ENCODE results near the gene TDRD5.

DNA sequence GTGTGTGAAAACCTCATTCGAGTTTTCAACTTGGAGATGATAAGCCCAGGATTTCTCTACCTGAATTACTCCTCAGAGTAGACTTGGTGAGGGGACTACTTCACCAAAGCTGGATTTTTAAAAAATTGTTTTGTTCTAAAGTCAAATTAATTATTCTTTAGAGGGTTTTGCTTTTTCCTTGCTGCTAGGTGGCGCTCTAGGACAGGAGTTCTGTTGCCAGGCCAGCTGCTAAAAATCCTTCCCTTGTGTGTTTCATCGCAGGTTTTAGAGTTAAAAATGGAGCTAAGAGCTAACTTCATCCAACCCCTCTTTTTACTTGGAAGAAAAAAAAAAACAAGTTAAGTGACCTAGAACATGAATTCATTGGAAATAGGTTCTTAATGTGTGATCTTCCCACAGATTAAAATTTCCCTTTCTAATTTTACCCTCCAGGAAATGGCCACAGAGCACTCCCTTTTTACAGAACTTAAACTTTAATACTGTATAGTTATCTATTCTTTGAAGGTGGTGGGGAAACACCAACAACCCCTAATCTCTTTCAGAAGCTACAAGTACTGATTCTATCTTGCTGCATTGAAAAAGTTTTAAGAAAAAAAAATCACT is 114.8 kb downstream of the TDRD5 start:
- TF ChIP-seq, protein P1, sequence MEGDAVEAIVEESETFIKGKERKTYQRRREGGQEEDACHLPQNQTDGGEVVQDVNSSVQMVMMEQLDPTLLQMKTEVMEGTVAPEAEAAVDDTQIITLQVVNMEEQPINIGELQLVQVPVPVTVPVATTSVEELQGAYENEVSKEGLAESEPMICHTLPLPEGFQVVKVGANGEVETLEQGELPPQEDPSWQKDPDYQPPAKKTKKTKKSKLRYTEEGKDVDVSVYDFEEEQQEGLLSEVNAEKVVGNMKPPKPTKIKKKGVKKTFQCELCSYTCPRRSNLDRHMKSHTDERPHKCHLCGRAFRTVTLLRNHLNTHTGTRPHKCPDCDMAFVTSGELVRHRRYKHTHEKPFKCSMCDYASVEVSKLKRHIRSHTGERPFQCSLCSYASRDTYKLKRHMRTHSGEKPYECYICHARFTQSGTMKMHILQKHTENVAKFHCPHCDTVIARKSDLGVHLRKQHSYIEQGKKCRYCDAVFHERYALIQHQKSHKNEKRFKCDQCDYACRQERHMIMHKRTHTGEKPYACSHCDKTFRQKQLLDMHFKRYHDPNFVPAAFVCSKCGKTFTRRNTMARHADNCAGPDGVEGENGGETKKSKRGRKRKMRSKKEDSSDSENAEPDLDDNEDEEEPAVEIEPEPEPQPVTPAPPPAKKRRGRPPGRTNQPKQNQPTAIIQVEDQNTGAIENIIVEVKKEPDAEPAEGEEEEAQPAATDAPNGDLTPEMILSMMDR (IDR thresholded peaks at IDR 0.05) = peak; percentile 64 to 85 (median 78)
- no peak for TF ChIP-seq POLR2A (IDR thresholded peaks at IDR 0.05)

Measured in body of pancreas (tissue), 4 donors.